ENCODE data around the gene C11orf68.

Gene C11orf68

DNA sequence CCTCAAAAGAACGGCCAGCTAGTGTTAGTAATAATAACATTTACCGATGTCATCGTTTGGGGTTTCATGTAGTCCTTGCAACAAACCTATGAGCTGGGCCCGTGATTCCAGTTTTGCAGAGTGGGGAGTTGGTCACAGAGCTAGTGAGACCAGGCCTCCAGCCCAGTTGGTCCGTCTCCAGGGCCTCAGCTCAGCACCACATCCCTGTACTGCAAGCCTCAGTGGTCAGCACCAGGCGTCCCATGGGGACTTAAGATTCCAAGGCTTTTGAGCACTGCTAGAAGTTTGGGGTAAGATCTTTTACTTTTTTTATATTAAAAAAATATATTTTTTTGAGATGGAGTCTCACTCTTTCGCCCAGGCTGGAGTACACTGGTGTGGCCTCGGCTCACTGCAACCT, 25.3 kb upstream of the C11orf68 start:
- DNase-seq (ENCODE audit: low read depth), result no peak

DNA sequence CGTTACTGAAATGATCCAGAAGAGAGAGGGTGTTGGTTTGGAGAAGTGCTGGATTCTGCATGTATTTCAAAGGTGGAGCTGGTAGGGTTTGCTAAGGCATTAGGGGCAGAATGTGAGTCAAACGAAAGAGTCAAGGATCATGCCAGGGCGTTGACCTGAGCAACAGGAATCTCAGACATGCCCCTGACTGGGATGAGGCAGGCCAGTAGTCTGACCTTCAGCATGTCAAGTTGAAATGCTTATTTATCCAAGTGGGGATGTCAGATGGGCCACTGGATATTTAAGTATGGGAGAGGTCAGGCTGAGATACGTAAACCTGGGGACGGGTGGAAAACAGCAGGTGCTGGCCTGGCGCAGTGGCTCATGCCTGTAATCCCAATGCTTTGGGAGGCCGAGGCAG, 23.7 kb upstream of the C11orf68 start:
- DNase-seq (ENCODE audit: low read depth), result no peak

DNA sequence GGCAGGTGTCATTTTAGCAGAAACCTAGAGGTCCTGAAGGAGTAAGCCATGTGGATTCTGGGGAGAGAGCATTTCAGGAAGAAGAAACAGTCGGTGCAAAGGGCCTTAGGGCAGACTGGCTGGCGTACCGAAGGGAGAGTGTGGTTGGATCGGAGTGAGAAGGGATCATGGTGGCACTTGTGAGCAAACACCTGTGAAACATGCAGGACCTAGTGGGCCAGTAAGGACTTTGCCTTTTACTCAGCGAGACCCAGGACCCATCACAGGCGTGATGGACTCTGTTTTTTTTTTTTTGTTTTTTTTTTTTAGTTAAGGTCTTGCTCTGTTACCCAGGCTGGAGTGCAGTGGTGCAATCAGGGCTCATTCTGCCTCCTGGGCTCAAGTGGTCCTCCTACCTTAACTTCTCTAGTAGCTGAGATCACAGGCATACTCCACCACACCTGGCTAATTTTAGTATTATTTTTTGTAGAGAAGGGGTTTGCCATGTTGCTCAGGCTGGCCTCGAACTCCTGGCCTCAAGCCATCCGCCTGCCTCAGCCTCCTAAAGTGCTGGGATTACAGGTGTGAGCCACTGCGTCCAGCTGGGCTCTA, 23.0 kb upstream of the C11orf68 start:
- no peak for DNase-seq (ENCODE audit: low read depth)

DNA sequence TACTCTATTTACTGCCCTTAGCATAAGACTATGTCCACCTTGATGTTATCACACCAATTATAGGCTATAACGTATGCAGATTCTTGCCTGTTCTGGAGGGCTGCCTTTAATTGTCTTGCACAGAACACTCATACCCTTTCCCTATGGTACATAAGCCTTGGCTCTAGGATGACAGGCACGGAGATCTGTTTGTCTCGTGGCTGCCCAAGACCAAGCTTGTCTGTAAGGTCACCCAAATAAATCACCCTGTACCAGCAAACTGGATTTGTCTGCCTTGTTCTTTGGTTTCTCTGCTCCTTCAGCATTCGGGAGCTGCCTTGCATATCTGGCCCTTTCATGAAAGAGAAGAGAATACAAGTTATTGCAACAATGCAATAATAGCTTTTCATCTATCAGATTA, 18.9 kb upstream of the C11orf68 start:
- DNase-seq (ENCODE audit: low read depth), result no peak

DNA sequence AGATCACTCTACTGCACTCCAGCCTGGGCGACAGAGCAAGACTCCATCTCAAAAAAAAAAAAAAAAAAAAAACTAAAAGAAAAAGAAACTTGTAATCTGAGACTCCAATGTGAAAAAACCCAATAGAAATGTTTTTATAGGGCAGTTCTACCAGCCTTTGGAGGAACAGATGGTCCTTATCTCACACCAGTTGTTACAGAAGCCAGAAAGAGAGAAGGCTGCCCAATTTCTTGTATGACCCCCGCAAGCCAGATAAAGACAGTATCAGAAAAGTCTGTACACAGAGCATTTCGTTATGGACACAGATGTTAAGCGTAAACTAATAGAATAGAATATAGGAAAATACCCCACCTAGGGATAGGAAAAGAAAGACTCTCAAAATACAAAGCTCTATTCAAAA, 15.2 kb upstream of the C11orf68 start:
- DNase-seq (ENCODE audit: low read depth), result no peak

DNA sequence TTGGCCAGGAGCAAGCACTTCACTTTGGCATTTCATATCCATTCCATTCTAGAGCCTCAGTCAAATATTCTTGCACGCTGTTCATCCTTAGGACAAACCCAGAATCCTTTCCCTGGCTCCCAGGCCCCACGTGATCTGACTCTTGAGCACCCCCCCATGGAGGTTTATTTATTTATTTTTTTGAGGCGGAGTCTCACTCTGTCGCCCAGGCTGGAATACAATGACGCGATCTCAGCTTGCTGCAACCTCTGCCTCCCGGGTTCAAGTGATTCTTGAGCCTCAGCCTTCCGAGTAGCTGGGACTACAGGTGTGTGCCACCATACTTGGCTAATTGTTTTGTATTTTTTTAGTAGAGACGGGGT, 13.7 kb upstream of the C11orf68 start:
- no peak for DNase-seq (ENCODE audit: low read depth)

DNA sequence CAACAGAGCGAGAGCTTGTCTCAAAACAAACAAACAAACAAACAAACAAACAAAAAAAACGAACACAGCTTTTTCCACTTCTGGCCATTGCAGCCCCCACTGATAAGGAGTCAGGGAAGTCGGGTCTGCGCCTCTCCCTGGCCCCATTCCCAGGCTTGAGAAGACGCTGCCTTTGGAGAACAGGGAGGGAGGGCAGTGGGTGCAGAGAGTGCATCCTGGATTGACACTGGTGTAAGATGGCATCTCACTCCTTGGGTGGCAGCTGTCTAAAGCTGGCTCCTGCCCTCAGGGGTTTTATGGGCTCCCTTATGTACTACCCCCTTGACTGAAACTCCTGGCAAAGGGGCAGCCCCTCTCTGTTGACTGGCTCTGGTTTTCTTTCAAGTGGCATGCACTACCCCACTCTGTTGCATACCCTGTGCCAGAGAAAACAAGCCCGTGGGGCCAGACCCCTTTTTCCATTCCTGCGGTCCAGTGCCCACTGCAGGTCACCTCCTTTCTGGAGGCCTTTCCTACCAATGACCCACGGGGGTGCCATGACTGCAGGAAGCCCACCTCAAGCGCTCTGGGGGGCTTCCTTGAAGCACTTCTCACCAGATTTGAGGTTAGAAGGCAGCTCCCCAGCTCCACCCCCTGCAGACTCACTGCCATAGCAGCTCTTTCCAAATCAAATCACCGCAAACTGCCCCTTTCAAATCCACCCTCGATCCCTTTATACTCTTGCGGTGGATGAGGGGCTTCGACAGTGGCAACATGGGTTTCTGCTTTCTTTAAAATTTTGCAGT, 13.1 kb upstream of the C11orf68 start:
- no peak for DNase-seq (ENCODE audit: low read depth)

DNA sequence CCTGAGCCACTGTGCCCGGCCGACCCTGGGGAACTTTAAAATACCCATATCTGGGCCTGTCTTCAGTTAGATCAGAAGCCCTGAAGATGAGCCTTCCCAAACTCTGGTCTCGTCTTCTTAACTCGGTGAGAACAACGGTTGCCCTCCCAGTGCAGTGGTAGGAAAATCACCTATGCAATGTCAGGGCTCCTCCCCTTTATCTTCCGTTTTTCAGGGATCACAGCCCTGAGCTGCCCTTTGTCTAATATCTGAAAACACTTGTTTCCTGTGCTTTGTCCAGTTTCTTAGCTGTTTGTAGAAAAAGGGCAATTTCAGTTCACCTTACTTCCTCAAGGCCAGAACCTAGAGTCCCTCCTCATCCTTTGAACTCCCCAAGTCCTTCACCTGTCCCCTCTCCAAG, 9.8 kb upstream of the C11orf68 start:
- DNase-seq (ENCODE audit: low read depth), result no peak

DNA sequence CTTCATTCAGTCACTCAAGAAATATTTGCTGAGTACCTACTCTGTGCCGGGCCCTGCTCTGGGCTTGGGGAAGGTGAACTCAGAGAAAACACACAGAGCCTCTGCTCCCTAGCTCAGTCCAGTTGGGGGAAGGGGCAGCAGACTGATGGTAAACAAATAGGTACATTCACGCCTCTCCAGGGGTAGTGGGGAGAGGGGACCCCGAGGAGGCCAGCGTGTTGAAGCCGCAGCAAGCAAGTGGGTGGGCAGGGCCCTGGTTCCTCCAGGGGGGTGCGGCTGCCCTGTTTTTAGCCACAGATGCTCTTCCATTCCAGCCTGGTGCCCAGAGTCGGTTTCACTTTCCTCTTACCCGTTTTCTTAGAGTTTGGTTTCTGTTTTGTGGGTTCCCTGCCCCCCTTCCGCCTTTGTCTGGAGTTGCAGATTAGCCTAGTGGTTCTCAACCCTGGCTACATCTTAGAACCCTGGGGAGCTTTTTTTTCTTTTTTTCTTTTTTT, 9.1 kb upstream of the C11orf68 start:
- peak; percentile 58 for DNase-seq (ENCODE audit: low read depth)

DNA sequence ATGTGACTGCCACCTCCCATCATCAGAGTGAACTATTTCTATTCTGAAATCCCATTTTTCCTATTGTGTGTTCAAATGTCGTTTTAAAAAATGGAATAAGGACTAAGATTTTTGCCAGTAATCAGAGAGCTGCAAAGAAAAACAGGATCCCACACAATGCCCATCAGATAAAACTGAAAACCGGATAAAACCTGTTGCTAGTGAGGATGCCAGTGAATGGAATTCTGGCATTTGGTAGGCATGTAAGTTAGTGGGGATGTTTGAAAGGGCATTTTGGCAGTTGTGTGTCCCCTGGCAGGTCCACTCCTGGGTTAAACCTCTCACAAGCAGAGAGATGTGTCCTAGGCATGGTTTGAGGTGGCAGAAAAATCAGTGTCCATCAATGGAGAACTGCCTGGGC, 6.5 kb upstream of the C11orf68 start:
- DNase-seq (ENCODE audit: low read depth), result no peak

DNA sequence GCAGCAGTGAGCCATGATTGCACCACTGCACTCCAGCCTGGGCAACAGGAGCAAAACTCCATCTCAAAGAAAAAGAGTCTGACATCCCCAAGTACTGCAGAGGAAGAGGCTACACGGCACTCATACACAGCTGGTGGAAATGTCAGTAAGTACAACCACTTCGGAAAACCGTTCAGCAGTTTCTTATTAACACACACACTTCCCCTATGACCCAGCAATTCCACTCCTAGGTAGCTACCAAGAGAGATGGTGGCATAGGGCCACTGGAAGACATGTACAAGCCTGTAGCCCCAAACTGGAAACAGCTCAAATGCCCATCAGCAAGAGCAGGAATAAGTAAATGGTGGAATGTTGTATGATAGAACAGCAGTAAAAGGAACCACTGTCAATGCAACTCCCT, 3.7 kb upstream of the C11orf68 start:
- no peak for DNase-seq (ENCODE audit: low read depth)

DNA sequence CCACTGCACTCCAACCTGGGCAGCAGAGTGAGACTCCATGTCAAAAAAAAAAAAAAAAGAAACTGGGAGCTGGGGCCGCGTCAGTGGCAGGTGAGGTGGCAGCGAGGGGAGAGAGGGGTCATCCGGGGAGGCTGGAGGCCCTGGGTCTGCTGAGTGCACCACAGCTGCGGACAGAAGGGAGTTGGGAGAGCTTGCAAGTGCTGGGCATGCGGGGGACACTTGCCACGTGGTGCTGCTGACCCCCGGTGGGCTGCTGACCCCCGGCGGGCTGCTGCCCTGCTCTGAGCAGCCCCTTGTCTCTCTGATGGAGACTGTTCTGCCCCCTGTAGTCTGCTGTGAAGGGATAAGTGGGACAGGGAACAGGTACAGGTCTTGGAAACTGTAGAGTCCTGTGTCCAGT, 3.0 kb upstream of the C11orf68 start:
- DNase-seq (ENCODE audit: low read depth), result no peak

DNA sequence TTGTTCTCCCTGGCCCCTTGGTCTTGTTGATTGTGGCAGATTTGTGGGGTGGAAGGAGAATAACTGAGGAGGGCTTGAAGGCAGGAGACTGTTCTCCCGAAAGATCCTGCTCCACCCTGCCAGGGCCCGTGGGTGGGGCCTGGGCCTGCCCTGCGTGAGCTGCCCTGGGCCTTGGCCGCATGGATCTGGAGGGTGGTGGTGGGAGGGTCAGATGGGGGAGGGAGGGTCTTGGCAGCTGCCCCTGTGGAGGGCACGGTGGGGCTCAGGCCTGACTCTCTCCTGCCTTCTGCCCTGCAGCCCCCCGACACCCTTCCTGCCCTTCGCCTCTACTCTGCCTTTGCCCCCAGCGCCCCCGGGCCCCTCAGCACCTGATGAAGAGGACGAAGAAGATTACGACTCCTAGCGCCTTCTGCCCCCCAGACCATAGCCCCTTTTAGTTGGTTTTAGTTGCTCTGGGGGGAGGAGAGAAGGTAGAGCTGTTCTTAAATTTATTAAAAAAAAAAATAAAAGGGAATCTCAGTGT, 2.2 kb upstream of the C11orf68 start:
- DNase-seq (ENCODE audit: low read depth), result no peak

DNA sequence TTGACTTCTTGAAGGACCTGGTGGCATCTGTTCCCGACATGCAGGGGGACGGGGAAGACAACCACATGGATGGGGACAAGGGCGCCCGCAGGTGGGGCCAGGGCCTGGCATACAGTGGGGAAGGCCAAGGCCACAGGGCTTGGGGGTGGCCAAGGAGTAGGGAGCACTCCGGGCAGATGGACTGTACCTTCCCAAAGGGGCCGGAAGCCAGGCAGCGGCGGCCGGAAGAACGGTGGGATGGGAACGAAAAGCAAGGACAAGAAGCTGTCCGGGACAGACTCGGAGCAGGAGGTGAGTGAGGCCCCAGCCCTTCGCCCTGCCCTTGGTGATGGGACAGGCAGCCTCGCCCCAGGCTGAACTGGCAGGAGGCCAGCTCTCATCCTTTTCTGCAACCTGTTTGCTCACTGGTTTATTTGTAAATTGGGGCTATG, 1.5 kb upstream of the C11orf68 start:
- DNase-seq (ENCODE audit: low read depth), result no peak

DNA sequence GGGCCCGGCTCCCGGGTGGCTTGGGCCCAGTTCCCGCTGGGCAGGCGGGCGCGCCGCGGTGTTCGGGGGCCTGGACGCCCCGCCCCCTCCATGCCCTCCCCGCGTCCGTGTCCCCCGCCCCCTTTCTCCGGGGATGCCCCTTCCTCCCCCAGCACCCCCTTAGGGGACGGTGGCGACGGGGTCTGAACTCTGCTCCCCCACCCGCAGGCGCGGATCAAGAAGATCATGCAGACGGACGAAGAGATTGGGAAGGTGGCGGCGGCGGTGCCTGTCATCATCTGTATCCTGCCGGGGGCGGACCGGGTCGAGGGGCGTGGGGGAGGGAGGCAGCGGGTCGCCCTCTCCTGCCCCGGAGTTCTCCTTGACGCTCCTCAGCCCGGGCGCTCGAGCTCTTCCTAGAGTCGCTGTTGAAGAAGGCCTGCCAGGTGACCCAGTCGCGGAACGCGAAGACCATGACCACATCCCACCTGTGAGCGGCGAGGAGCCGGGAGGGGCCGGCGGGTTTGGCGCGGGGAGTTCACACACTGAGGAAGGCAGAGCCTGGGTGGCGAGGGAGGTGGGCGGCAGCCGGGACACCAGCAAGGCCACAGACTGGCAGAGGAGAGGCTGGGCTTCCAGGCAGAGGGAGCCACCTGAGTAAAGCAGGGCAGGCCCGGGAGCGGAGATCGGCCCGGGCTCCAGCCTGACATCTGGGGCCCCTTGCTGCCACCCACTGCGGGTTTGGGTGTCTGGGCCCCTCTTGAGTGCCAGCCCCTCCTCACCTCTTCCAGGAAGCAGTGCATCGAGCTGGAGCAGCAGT, 910 bp upstream of the C11orf68 start:
- DNase-seq (ENCODE audit: low read depth), result no peak

DNA sequence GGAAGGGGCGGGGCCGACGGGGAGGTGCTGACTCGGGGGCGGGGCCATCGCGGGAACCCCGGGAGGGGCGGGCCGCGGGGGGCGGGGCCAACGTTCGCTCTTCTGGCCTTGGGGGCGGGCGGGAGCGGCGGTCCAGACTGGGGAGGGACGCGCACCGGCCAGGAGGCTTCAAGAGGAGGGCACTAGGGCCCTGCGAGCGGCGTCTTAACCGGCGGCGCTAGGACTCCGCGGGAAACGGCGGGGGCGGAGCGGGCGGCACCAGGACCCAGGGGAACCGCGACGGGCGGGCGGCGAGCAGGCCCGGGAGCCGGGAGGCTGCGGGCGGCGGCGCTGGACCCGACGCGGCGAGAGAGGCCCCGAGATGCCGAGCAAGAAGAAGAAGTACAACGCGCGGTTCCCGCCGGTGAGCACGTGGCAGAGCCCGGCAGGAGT, 295 bp upstream of the C11orf68 start, which contains the start of gene DRAP1:
TSS of gene DRAP1 (plus strand) at position 286 of the 432 bp plus-strand sequence. CDS start at position 362, 76 bp downstream.
- peak; percentile 100 for DNase-seq (ENCODE audit: low read depth)

DNA sequence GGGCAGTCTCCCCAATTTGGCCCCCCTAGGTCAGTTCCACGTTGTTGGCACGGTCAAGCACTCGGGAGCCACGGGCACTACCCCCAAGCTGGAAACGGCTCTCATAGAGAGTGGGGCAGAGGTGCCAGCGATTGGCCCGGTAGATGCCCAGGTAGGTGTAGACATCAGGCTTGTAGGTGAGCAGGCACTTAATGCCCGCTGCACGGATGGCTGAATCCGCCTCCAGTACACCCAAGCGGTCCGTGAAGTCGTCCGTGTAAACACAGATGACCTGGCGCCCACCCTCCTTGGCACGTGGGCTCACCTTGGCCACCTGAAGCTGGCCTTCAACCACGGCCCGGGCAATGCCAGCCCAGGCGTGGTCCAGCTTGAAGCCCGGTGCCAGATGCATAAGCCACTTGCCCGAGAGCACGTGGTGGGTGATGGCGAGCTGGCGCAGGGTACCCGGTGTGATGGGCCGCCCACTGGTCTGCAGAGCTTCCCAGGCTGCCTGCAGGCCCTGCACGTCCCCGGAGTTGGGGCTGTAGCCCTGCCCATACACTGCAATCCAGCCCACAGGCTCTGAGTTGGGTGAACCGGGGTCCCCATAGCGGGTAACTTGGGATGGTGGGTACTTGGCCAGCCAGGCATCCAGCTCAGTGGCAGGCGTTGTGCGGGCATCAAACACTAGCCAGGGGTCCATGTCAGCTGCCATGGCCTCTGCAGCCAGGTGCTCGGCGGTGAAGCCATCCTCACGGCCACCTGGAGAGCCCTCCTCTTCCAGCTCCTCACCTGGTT, 1.2 kb downstream of the C11orf68 start:
- DNase-seq (ENCODE audit: low read depth), result no peak

DNA sequence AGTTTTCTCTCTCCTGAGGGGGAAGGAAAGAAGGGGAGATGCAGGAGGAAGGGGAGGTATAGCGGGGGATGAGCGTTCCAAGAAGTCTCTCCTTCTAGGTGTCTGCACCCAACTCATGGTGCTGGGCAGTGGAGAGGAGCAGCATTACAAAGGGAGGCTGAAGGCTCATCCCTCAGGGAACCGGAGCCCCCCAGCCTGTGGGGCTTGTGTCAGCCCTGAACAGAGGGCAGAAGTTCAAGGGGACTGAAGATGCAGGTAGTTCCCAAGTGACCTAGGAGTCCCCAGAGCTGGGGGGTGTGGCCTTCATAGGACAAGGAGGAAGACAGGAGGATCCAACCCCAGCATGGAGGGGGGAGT, 1.8 kb downstream of the C11orf68 start:
- DNase-seq (ENCODE audit: low read depth), result no peak

DNA sequence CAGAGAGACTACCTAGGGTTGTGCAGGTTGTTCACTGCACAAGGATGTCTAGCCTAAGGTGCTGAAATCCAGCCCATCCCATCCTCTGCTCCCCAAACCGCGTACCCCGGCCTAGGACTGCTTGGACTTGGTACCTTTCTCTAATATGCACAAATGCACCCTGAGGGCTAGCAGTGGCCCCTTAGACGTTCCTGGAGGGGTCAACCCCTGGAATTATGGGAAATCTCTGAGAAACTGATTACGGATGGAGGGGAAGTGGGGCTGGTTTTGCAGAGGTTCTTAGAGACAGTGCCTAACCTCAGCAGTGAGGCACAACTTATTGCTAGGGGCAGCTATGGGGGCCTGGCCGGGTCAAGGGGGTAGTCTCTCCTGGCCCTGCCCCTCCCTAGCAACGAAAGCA, 2.5 kb downstream of the C11orf68 start:
- DNase-seq (ENCODE audit: low read depth), result no peak

DNA sequence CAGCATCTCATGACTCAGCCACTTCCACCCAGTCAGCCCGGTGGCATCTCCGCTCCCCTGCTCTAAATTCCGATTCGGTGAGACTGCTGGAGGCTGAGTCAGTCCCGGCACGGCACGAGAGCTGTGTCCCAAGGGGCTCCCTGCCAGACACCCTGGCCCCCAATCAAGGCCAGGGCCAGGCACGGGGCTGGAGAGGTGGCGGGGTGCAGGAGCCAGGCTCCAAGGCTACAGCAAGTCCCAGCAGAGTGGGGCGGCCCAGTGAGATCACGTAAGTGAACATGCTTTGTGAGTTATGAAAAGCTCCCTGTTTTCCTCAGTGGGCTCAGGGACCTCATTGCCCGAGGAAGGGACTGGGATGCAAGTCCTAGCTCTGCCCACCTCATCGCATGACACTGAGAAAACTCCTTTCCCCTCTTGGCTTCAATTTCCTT, 3.0 kb downstream of the C11orf68 start:
- no peak for DNase-seq (ENCODE audit: low read depth)

DNA sequence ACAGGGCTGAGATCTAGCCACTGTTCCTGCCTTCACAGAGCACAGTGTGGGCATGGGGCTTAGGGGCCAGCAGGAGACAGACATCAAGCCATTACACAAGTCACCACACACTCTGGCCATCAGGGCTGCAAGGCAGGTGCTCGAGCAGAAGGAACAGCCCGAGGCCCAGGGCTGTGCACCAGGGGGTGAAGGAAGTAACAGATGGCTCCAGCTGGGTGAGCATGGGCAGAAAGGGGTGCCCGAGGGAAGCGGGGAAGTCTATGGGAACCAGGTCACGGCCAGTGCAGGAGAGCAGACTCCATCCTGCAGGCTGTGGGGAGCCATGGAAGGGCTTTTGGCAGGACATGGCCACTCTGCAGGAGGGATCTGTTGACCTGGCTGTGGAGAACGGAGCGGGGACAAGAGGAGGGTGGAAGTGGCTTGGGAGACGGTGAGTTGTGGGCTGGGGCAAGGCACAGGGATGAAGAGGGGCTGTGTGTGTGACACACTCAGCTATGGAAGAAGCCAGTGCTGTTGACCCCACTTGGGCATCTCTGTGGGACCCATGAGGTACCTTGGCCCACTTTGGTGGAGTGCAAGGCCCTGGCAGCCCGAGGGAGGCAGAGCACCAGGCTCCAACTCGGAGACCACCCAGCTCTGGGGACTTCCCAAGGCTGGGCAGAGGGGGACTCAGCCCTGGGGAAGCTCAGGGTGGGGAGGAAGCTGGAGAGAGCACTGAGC, 3.6 kb downstream of the C11orf68 start:
- no peak for DNase-seq (ENCODE audit: low read depth)
